MM.1S (cell line): ENCODE data around the gene RERE.

Source experiments
- CTCF ChIP-seq: fragments of 300-600 bp; sonication (generic); IDR thresholded peaks from 2 replicates; pipeline ENCODE4 v1.5.1; 2016; ENCODE audit warnings: antibody characterized with exemption, low read length, mixed read lengths
- EZH2 ChIP-seq: fragments of 300-600 bp; sonication (generic); optimal IDR thresholded peaks from 2 replicates; pipeline ENCODE3; 2017; ENCODE audit warnings: low read depth, mild to moderate bottlenecking, antibody characterized with exemption, low read length, mixed read lengths

- TF ChIP-seq EZH2: no peak
- no peak for TF ChIP-seq CTCF
Measured at GRCh38 chr1:8835941-8836643, 18.7 kb upstream of the RERE start.
